ENCODE results near the gene TLDC2. TPM values are rescaled to one million over a fixed set of nuclear protein-coding genes. Genes with fewer than 3 reads are reported as not detected.

TLDC2 gene
- polyA plus RNA-seq, 1 donor from 2014 or later: not detected

- TF ChIP-seq REST (IDR thresholded peaks at IDR 0.05; ENCODE audit: borderline replicate concordance) (no peak), MXI1 (conservative IDR thresholded peaks at IDR 0.05; ENCODE audit: poor library complexity, severe bottlenecking) (no peak), TAF1 (IDR thresholded peaks at IDR 0.05; ENCODE audit: low read depth) (no peak), EP300 (conservative IDR thresholded peaks at IDR 0.05; ENCODE audit: poor library complexity, severe bottlenecking) (no peak)
- H3K79me2 ChIP-seq (replicated peaks; ENCODE audit: insufficient read depth, low read length): peaks cover 3% of the 10 kb centered on the region
- peaks cover 16% of the 10 kb centered on the region for H3K36me3 ChIP-seq (ENCODE audit: insufficient read depth, low read length)
- H3K4me3 ChIP-seq (ENCODE audit: low read length): no peak overlapping the region
- H3K27me3 ChIP-seq (ENCODE audit: insufficient read depth, low read depth, low read length): no peaks in the 10 kb centered on the region
- H3K9me3 ChIP-seq (ENCODE audit: low read length): no peaks in the 10 kb centered on the region
- no peaks in the 10 kb centered on the region for H4K20me1 ChIP-seq (ENCODE audit: insufficient read depth)
- H2AFZ ChIP-seq (ENCODE audit: low read depth, low read length): no peak overlapping the region
- no peaks in the 10 kb centered on the region for H3F3A ChIP-seq (ENCODE audit: insufficient read depth, low read length, poor library complexity, severe bottlenecking)
- H3K9me2 ChIP-seq (ENCODE audit: insufficient read depth, low read length): no peaks in the 10 kb centered on the region
- no peak overlapping the region for H3K27ac ChIP-seq (ENCODE audit: low read length)
- H3K4me2 ChIP-seq (ENCODE audit: low read length): no peak overlapping the region
- no peak overlapping the region for H3K9ac ChIP-seq (ENCODE audit: low read length)
Measured at GRCh38 chr20:36832791-36833190, 43.1 kb upstream of the TLDC2 start.

GRCh38 chr20:36833275-36834020 is 42.5 kb upstream of the TLDC2 start:
- no peaks in the 10 kb centered on the region for H3K27me3 ChIP-seq (ENCODE audit: insufficient read depth, low read depth, low read length)
- no peak overlapping the region for H3K4me3 ChIP-seq (ENCODE audit: low read length)
- H3K9me3 ChIP-seq (ENCODE audit: low read length): no peaks in the 10 kb centered on the region
- H3K79me2 ChIP-seq (replicated peaks; ENCODE audit: insufficient read depth, low read length): peaks cover 3% of the 10 kb centered on the region
- H3K4me2 ChIP-seq (ENCODE audit: low read length): no peak overlapping the region
- H3F3A ChIP-seq (ENCODE audit: insufficient read depth, low read length, poor library complexity, severe bottlenecking): no peaks in the 10 kb centered on the region
- no peak overlapping the region for H3K9ac ChIP-seq (ENCODE audit: low read length)
- H3K9me2 ChIP-seq (ENCODE audit: insufficient read depth, low read length): no peaks in the 10 kb centered on the region
- no peak overlapping the region for H3K27ac ChIP-seq (ENCODE audit: low read length)
- no peaks in the 10 kb centered on the region for H4K20me1 ChIP-seq (ENCODE audit: insufficient read depth)
- no peak for TF ChIP-seq POLR2AphosphoS5 (IDR thresholded peaks at IDR 0.05)
- peaks cover 13% of the 10 kb centered on the region for H3K36me3 ChIP-seq (ENCODE audit: insufficient read depth, low read length)
- no peak overlapping the region for H2AFZ ChIP-seq (ENCODE audit: low read depth, low read length)

GRCh38 chr20:36835025-36835424 is 40.9 kb upstream of the TLDC2 start:
- peak overlapping the region; percentile 47 for H3K4me3 ChIP-seq (ENCODE audit: low read length)
- H3K79me2 ChIP-seq (replicated peaks; ENCODE audit: insufficient read depth, low read length): peaks cover 3% of the 10 kb centered on the region
- H3K36me3 ChIP-seq (ENCODE audit: insufficient read depth, low read length): peaks cover 6% of the 10 kb centered on the region

More at GRCh38 chr20:36835025-36835424, 40.9 kb upstream of the TLDC2 start:
- Histone ChIP-seq H3K9ac (ENCODE audit: low read length) (peak overlapping the region; percentile 38), H4K20me1 (ENCODE audit: insufficient read depth) (no peaks in the 10 kb centered on the region), H3K9me3 (ENCODE audit: low read length) (no peaks in the 10 kb centered on the region), H3F3A (ENCODE audit: insufficient read depth, low read length, poor library complexity, severe bottlenecking) (no peaks in the 10 kb centered on the region), H3K9me2 (ENCODE audit: insufficient read depth, low read length) (no peaks in the 10 kb centered on the region), H3K27me3 (ENCODE audit: insufficient read depth, low read depth, low read length) (no peaks in the 10 kb centered on the region), H3K4me2 (ENCODE audit: low read length) (peak overlapping the region; percentile 3), H2AFZ (ENCODE audit: low read depth, low read length) (no peak overlapping the region), H3K27ac (ENCODE audit: low read length) (peak overlapping the region; percentile 55)
- TF ChIP-seq RAD21 (conservative IDR thresholded peaks at IDR 0.05) (no peak), MXI1 (conservative IDR thresholded peaks at IDR 0.05; ENCODE audit: poor library complexity, severe bottlenecking) (no peak), EZH2 (IDR thresholded peaks at IDR 0.05; ENCODE audit: borderline replicate concordance, insufficient read depth, low read length, poor library complexity, severe bottlenecking) (no peak), CTCF (IDR thresholded peaks at IDR 0.05; ENCODE audit: poor library complexity, severe bottlenecking) (no peak), TAF1 (IDR thresholded peaks at IDR 0.05; ENCODE audit: low read depth) (no peak), SMC3 (conservative IDR thresholded peaks at IDR 0.05; ENCODE audit: poor library complexity) (no peak), EP300 (conservative IDR thresholded peaks at IDR 0.05; ENCODE audit: poor library complexity, severe bottlenecking) (no peak), REST (IDR thresholded peaks at IDR 0.05; ENCODE audit: borderline replicate concordance) (no peak)

Measured in neural cell (in vitro differentiated cells).